GM12892 (cell line): ENCODE measurements around the gene ATP8A2.

ENCODE experiments used
- POLR2A ChIP-seq: IDR thresholded peaks from 2 replicates; pipeline ENCODE4 v1.6.1; 2011; ENCODE audit warnings: low read depth, low read length, control low read depth
- POLR2AphosphoS5 ChIP-seq: IDR thresholded peaks from 2 replicates; pipeline ENCODE4 v1.6.1; 2011; ENCODE audit warnings: low read depth, low read length, control low read depth
- TAF1 ChIP-seq: IDR thresholded peaks from 2 replicates; pipeline ENCODE4 v1.6.1; 2011; ENCODE audit warnings: low read depth, mild to moderate bottlenecking, control low read depth, low read length, borderline replicate concordance

DNA sequence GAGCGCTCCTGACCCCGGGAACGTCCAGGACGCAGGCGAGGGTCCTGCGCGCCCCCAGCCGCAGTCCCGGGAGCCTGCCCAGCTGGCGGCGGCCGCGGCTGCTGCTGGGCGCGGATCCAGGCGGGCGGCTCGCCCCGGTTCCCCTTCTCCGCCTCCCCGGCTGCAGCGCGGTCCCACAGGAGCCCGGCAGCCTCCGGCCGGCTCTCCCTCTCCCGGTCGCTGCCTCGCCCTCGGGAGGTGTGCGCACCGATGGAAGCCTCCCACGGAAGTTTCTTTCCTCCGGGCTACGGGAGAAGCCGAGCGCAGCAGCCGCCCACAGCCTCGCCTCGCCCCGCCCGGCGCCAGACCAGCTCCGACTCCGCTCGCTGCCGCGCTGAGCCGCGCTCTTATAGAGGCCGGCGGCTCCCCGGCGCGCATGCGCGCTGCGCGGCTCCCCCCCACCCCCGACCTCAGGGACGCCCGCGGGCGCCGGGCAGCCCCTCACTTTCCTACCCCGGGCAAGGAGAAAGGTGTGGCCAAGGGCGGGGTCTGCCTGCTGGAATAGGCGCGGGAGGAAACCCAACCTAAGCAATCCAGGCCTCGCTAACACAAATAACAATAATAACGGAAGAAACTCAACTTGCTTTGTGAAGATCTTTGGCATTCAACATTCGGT is 680.0 kb downstream of the ATP8A2 start, which contains the start of gene SHISA2:
- no peak for TF ChIP-seq POLR2AphosphoS5
- TF ChIP-seq POLR2A: no peak
- no peak for TF ChIP-seq TAF1
